Measurements from ENCODE around the gene P2RX4.

GRCh38 chr12:121214855-121215745, 5.2 kb downstream of the P2RX4 start:
- TF ChIP-seq CTCF (IDR thresholded peaks at IDR 0.05) (no peak), POLR2A (IDR thresholded peaks at IDR 0.05) (no peak)
